GM19240 (cell line): ENCODE measurements around the gene AGAP2.

Experiments
- DNase-seq: peaks from one replicate; pipeline ENCODE4 v3.0.0; 2011; ENCODE audit warnings: low spot score; ENCODE audit not compliant: insufficient read length

The AGAP2 gene

DNA sequence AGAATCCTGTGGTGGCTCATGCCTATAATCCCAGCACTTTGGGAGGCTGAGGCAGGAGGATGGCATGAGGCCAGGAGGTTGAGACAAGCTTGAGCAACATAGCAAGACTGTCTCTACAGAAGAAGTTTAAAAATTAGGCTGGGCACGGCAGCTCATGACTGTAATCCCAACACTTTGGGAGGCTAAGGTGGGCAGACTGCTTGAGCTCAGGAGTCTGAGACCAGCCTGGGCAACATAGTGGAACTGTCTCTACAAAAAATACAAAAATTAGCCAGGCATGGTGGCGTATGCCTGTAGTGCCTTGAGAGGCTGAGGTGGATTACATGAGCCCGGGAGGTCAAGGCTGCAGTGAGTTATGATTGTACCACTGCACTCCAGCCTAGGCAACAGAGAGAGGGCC is 29.3 kb upstream of the AGAP2 start:
- no peak for DNase-seq

DNA sequence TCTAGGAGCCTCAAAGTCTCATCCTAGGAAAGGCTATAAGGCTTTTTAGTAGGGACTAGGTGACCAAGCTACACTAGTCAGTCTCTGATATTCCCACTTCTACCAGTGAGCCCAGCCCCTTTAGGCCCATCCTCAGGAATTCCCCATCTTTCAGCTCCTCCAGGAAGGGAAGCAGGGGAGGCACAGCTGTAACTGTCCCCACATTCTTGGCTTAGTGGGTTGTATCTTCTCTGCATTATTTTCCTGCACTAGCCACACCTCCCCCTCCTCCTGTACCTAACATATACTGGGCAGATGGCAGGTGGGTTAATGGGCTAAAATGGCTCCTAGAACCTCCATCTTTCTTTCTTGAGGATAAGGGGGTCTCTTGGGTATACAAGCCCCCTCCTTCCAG is 28.8 kb upstream of the AGAP2 start:
- no peak for DNase-seq

DNA sequence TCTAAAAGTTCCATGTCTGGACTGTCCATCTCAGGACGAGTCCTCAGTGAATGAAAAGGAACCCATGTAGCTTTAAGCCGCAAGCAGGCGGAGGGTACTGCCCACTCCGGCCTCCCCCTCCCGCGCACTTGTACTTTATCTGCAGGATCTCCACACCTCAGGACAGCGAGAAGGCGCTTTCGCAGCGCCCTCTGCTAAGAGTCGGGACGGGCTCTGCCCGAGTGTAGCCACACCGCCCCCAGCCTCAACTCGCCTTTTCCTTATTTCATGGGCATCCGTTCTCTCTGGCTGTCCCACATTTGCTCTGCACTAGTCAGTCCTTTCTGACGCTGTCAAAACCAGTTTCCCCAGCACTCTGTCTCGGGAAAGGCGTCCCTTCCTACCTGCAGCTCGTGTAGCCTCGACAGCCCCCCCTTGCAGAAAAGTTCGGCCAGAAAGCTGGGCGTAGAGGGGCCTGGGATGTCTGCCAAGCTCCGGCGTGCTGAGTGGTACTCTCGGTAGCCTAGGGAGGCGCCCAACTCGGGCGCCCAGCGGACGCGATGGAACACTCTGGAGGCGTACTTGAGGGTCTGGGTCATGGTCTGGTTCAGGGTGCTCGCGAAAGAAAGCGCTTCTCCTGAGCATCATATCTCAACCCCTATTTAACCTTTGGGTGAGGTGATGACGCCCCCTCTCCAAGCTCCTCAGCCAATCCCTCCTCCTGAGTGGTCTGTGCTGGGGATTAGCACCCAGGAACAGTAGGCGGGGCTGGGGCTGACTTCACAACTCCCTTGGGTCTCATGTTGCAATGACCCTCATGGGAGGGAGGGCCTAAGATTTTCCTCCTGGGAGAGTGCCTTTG is 28.1 kb upstream of the AGAP2 start, which contains the start of gene CYP27B1:
CYP27B1 (minus strand) TSS at position 615 of the 841 bp plus-strand sequence; CDS start at position 578, 37 bp downstream.
- no peak for DNase-seq

DNA sequence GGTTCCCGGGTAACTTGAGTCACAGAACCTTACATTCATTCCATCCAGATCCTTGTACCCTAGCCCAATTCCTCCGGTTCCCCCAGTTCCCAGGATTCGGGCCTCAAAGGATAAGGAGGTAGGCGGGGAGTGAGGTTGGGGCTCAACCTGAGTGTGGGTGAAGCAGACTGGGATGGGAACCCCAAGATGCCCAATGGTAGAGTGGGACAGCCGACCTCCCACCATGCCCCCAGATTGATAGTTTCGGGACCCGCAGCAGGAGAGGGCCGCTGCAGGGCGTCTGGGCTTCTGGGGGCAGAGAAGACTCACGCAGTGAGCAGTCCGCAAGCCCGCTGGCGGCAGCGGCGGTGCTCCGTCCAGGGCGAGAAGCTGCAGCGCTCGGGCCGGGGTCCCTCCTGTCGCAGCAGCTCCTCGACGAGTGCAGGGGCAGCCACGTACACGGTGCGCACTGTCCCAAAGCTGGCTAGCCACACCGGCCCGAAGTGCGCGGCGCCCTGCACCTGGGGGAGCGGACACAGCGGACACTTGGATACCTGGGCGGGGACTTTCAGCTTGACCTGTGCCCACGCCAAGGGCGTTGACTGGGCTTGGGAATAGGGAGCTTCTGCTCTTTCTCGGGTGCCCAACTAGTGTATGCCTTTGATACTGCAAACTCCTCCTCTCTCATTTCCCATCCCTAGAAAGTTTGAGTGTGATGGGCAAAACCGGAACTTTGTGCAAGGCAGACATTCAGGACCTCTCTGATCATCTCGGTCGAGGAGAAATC is 27.3 kb upstream of the AGAP2 start:
- DNase-seq = no peak

DNA sequence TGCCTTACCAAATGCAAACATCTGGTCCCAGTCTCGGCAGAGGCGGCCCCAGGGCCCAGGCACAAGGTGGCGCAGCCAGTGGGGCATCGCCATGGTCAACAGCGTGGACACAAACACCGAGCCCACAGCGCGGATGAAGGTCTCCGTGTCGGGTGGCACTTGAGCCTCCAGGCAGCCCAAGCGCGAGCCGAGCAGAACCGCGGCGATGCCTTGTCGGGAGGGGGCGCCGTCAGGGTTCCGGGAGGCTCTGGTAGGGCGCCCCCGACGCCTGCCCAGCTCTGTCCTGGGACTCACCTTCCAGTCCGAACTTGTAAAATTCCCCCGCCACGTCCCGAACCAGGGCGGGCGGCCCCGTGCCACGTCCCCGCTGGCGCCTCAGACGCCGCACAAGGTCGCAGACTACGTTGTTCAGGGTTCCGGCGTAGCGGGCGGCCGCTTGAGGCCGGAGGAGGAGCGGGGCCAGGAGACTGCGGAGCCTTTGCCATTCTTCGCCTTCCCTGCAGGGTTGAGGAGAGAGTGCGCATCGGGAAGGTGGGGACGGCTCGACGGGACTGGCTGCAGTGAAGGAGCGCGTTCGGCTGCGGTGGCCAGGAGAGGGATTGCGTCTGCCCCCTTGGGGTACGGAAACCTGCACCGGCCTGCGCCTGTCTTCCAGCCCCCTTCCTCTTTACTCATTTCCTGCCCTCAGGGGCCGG is 26.6 kb upstream of the AGAP2 start:
- DNase-seq = no peak

DNA sequence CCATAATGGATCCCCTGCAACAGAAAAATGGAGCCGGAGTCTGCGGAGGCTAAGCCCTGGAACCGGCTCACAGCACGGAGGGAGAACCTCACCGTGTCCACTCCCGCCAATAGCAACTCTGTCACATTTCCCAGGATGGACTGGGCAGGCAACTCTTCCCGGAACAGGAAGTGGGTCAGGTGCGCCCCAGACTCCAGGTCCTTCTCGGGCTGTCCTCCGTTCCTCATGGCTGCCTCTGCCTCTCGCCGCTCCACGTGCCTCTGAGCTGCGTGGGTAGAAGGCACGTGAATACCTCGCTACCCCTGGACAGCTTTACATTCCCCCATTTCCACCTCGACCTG is 26.1 kb upstream of the AGAP2 start:
- DNase-seq = no peak

DNA sequence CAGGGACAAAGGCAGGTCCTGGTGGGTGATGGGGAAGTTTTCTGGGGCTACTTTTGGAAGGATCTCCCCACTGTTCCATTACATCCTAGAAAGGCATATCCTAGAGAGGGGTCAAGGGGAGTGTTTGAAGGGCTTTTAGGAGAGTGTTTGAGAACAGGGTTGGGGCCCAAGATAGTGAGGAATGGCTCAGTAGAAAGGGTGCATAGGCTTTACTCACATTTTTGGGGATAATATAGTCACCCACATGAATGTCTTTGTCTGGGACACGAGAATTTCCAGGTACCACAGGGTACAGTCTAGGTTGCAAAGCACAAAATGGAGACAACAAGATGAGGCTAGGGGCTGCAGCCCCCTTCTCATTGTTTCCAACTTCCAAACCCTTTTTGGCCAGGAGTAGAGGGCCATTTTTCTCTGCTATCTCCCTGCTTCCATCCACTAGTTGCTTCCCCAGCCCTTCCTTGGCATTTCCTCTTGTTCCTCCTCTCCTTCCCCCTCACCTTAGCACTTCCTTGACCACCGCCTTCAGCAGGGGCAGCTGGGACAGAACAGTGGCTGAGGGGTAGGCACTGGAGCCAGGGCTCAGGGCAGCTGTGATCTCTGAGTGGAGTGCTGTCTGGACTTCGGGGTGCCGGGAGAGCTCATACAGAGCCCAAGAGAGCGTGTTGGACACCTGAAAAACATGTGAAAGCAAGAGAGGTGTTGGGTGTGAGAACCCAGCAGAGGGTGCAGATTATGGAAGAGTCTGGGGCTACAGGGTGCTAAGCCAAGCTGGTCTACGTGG is 25.5 kb upstream of the AGAP2 start:
- no peak for DNase-seq

DNA sequence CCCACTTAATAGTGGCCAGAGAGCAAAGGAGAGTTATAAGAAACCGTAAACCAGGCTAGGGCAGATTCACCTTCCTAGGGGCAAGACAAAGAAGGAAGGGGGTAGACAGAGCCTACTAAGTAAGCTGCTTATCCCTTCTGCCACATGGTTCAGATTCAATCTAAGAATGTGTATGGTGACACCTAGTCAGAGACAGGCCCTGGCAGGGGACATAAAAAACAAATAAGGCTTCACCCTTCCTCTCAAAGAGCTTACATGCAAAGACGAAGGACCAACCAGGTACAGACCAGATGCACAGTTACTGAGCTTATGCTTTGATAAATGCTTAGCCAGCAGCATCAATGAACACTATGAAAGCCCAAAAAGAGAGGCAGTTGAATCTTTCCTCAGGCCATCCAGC is 23.9 kb upstream of the AGAP2 start:
- DNase-seq = no peak

DNA sequence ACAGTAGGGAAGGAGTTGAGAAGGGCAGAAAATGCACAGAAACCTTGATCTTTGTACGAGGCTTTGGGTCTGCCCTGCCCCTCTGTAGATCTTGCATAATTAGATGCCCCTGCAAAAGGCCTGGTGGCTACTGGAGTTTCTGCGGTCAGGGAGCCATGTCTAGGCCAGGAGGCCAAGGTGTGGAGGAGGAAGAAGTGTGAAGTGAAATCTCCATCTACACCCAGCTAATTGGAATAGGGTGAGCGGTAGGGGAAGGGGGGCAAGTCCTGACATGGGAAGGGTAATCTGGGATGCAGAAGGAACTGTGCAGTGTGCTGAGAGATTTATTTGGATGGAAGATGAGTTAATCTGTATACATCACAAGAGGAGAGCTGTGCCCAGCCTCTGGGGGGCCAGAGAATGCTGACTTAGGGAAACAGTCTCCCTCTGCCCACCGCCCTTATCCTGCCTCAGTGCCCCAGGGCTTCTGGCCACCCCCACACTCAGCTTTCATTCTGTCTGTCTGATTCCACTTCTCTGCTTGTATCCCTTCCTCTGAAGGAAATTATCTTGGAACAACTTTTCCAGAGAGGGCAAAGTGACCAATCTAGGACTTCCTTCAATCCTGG is 23.0 kb upstream of the AGAP2 start:
- no peak for DNase-seq

DNA sequence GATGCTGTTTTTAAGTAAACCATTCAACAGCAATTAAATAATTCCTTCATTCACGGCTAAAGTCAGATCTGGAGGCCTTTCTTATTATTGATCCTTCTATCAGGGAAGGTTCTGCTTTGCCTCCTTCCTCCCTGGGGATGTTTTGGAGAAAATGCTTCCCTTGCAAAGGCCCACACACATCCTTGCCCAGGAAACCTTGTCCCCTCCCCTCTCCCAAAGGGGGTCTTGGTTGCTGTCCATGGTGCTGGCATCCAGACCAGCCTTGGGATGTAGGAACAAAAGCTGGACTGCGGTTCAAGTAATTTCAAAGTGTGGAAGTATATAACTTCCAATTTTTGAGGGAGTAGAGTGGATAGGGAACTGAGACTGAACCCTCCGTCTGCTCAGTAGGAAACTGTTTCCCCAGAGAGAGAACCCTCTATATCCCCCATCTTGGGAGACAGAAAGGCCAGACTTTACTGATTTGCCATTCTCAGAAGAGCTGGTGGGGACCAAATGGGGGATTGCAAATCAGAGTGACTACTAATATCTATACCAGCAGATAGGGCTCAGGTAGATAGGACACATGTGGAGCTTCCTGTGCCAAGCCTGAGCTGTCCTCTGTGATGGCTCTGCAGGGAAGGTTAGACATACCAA is 21.9 kb upstream of the AGAP2 start:
- DNase-seq = no peak

DNA sequence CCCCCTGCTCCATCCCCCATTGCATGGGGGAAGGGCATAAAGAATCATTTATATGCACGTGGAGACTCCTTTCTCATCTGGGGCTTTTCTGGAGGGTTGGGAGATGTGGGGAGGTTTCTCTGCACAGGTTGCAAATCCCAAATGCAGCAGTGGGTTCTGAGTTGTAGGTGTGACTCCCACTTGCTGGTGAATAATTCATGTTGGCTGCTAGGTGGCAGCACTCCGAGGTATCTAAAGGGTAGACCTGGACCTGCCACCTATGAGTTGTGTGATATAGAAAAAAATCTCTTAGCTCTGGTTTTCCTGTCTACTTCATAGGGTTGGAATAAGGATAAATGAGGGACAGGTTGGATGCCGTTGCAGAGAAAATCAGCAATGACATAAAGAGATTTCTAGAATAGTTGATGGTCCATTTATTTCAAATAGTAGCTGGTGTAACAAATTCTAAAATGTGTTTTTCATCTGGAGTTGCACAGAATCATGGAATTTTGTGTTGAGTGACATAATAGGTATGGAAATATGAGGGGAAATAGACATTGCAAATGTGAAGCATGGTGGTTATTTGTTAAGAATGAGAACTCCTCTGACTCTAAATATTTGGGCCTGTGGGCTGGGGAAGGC is 20.9 kb upstream of the AGAP2 start:
- DNase-seq = no peak

DNA sequence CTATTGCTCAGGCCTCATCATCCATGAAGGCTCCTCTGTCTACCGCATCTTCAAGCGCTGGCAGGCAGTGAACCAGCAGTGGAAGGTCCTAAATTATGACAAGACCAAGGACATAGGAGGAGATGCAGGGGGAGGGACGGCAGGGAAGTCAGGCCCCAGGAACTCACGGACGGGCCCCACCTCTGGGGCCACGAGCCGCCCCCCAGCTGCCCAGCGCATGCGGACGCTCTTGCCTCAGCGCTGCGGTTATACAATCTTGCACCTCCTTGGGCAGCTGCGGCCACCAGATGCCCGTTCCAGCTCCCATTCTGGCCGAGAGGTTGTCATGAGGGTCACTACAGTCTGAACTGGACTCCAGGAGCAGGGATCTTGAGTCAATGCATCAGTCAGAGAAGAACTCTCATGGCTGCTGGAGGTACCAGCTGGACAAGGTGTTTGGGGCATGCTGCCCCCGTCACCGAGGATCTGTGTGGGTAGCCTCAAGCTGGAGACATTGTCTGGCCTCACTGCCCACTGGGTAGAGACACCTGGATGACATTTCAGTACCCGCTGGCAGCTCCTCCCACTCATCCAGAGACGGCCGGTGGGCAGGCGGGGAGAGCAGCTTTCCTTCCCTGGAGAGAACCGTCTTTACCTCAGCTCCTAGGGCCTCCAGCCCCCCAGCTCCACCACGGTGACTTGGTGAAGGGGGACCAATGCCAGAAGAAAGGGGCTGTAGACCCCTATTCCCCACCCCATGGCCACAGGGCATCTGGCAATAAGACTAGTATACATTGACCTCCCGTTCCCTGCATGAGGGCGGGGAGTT is 20.2 kb upstream of the AGAP2 start:
- DNase-seq = no peak

DNA sequence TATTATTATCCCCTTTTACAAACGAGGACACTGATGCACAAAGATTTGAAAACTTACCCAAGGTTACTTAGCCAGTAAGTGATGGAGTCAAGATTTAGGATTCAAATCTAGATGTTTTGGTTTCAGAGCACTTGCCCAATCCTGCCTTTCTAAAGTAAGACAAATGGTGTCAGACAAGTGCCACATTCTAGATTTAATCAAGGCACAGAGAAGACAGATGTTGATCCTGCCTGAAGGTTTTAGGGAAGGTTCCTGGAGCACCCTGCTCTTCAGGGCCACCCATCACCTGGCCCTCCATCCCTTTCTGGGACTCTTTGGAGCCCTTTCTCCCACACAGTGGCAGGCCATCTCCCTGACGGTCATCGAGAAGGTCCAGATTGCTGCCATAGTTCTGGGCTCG is 19.2 kb upstream of the AGAP2 start:
- no peak for DNase-seq

DNA sequence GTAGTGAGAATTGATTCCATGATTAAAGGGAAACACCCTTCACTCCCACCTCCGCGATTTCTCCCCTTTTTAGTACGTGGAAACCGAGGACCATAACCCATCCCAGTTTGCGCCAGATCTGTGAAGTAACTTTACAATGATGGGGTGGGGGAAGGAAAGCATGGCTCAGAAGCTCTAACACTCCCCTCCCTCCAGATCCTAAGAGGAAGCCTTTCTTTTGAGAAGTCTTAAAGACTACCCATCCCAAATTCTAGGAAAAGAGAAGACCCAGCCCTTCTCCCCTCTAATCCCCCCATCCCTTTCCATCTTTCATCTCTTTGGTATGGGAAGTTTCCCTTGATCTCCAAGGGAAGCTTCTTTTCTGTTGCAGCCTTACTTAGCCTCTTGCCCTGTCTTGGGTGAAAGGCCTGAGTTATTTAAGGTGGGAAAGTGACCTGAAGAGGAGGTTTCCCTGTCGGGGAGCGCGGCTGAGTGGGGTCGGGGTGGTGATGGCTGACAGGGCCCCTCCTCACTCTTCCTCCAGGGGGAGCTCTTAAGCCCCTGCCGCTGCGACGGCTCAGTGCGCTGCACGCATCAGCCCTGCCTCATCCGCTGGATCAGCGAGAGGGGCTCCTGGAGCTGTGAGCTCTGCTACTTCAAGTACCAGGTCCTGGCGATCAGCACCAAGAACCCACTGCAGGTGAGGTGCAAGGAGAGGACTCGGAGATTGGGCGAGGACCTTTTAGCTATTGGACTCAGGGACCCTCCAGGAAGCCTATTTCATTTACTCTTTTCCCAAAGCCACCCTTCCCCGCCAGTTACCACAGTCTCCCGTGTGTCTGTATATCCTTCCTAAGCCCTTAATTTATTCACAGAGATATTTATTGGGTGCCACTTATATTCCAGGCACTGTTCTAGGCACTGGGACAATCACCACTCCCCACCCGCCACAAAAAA is 18.1 kb upstream of the AGAP2 start:
- peak; percentile 84 for DNase-seq

DNA sequence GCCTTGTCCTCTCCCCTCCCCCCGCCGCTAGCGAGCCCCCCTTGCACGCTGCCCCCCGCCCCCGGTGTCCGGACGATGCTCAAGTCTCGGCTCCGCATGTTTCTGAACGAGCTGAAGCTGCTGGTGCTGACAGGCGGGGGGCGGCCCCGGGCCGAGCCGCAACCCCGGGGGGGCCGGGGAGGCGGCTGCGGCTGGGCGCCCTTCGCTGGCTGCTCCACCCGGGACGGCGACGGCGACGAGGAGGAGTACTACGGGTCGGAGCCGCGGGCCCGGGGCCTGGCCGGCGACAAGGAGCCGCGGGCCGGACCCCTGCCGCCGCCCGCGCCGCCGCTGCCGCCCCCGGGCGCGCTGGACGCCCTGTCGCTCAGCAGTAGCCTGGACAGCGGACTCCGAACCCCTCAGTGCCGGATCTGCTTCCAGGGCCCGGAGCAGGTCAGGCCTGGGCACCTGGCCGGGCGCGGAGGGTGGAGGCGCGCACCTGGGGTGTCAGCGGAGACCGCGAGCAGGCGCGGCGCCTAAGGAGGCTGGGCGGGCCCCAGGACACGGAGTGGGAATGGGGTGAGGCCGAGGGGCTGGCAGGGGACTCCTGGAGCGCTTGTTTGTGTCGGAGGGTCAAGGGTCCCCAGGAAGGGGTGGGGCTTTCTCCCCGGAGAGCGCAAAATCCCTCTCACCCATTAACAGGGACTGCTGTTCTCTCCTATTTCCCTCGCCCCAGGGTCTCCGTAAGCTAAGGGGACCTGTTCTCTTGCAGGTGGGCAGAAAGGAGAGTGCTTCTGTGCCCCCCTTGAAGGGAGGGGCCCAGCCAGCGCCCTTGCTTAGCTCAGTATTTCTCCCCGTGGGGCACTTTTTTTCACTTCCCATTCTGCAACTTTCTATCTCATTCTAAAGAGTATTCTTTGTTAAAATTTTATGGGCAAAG is 17.2 kb upstream of the AGAP2 start:
- DNase-seq = no peak

DNA sequence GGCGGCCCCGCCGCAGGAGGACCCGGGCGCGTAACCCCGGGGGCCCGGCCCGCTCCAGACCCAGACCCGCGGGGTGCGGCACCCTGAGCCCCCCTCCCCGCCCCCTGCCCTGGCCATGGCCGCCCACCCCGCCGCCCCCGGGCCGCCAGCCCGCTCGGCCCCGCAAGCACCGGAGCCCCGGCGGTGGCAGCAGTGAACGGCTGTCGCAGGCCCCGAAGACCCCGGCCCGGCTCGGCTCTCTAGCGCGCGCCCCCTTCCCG is 16.6 kb upstream of the AGAP2 start:
- no peak for DNase-seq

DNA sequence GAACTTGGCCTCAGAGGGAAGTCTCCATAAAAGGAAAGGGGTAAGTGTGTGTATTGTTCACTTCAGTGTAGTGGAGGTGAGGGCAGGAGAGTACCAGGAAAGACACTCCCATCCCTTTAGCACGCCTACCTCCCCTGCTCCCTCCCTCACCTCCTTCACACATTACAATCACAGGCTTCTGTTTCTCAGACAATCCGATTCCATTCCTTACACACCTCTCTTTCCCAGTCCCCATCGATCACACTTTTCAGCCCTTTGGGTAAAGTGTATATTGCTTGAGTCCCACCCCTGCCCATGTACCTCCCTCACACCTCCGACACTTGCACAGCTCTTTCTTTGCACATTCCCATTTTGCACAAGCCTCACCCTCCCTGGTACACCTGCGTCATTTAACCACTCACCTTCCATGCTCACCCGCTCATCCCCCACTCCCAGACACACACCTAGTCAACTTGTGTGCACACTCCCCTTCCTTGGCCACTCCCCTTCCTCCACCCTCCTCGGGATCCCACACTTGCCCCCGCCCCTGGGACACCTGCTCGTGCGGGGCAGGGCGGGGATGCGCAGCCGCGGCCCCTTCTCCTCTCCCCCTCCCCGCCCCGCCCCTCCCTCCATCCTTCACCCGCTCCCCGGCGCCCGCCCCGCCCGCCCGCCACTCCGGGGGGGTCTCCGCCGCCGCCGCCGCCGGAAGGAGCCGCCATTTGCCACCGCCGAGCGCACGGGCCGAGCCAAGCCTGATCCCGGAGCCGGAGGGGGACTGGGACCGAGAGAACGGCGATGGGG is 16.1 kb upstream of the AGAP2 start, which contains the start of gene MARCHF9:
MARCHF9 (plus strand) TSS at position 693 of the 783 bp plus-strand sequence. CDS start 426 bp downstream, outside the sequence.
- peak; percentile 64 for DNase-seq
